Right ventricle myocardium inferior (tissue), 1 donor: Measurements from ENCODE around the gene AVEN. TPM values are rescaled to one million over a fixed set of nuclear protein-coding genes. Genes with fewer than 3 reads are reported as not detected.
A peak's percentile ranks its signal among the peaks of the same experiment; 100 is the strongest.
"Not testable (repeated sequence)": the region's sequence is repeated elsewhere in the genome, so short reads cannot be mapped to it uniquely, and the experiment has no call there.

Experiments used
- ATAC-seq: fragments of 200-7000 bp; cut with Tn5 transposase; one replicate; pipeline ENCODE4 v1.9.1; 2020; ENCODE audit warnings: mild to moderate bottlenecking, moderate library complexity
- DNase-seq: peaks from one replicate; pipeline ENCODE4 v3.0.0; 2021; ENCODE audit errors: missing footprints
- intact Hi-C: fragments of 100-400 bp; cut with DNase I; formaldehyde crosslinking; loops from one replicate; pipeline ENCODE4 v1.11.0; 2022
- long read RNA-seq: library from polyadenylated mRNA; unstranded; transcript quantifications from one replicate; pipeline ENCODE4 v2.0.0, GENCODE V29; 2021
- total RNA-seq: library from RNA; stranded (reverse); fragmentation: NEBNext Ultra II Directional; extraction: Animal tissue kit (Norgen Biotek cat#: 25700); gene quantifications from one replicate; pipeline ENCODE4 v1.2.1, GENCODE V29; 2021
- donor health status: DM: no; HTN: yes; CAD: no; lungs with severe emphysema.

The AVEN gene
- 29.0 TPM for total RNA-seq
- long read RNA-seq, transcript AVEN-201 (6 exons, 1,605 nt), result major isoform, 52 of 53 reads
- long read RNA-seq, partial matches to known transcripts, result 0 of 53 reads
- long read RNA-seq, other reads (novel, unspliced or antisense), result 1 of 53 reads

DNA sequence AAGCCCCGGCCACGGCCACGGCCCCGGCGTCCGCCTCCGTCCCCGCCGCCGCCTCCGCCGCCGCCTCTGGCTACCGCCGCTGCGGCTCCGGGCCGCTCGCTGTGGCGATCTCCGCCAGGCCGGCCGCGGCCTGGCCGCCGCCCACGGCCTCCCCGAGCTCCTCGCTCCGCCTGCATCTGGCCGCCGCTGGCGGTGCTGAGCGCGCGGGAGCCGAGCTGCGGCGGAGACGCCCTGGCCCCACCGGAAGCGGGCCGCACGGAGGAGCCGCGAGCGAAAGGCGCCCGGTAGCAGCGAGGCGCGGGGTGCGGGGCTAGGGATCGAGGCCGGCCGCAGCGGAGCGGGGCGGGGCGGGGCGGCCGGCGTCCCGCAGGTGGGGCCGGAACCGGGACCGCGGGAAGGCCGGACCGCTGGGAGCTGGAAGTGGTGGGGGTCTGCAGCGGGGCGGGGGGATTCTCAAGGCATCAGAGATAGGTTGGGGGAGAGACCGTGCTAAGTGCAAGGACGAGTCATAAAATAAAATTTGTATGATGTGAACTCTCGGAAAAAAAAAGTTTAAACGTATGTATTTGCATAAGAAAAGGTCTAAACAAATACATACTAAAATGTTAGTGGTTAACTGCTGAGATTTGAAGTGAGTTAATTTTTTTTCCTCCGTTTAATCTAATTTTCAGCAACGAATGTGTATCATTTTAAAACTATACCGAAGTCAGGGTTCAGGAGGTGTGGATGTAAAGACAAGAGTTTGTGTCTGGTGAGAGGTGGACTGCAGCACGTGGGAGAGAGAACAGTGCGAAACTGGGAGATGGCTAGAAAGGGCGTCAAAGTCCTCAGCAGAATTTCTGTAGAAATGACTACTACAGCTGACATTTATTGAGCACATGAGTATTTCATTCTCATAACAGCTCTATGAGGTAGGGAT lies at the start of gene AVEN:
TSS of gene AVEN (minus strand) at position 334 of the 919 bp plus-strand sequence. CDS start at position 176, 158 bp downstream.
- ATAC-seq, result peak; percentile 68
- intact Hi-C loops, result no loop called here
- DNase-seq, result peak; percentile 73

DNA sequence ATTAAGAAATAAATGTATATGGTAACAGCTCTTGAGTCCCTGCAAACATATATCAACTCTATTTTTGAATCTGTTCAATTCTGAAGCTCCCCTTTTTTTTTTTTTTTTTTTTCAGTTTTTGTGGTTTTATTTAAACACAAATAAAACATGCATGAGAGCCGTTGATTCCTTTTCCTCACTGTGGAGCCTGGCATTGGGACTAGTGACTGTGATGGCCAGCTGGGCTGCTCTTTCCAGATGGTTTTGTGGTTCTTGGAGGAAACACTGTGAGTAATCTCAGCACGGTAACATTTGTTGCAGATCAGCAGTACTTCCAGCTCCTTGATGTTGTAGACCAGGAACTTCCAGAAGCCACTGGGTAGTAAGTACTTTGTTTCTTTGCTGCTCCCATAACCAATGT lies 46.7 kb upstream of the AVEN start:
- ATAC-seq (no peak), DNase-seq (no peak)
- intact Hi-C loops, result no loop called here

DNA sequence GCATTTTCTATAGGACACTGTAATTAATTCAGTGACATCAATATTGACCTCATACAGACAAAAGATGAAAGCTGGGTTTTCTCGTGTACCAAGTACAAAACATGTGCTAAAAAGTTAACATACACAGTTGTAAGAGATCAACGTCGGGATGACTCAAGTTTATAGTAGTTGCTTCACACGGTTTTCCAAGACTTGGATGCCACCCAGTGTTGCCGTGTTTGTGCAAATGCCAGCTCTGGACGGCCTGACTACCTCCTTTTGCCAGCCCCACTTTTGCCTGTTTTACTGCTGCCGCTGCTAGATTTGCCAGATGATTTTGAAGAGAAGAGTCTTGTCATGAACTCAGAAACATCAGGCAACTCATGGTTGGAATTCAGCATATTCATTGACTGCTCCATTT lies 45.1 kb upstream of the AVEN start:
- DNase-seq, result no peak
- no peak for ATAC-seq
- intact Hi-C loops, result no loop called here

GRCh38 chr15:34079904-34080303 lies 40.9 kb upstream of the AVEN start:
- DNase-seq (no peak), ATAC-seq (no peak)
- intact Hi-C loops, result no loop called here

GRCh38 chr15:34078900-34079299 lies 39.9 kb upstream of the AVEN start:
- DNase-seq (no peak), ATAC-seq (no peak)
- intact Hi-C loops, result no loop called here

DNA sequence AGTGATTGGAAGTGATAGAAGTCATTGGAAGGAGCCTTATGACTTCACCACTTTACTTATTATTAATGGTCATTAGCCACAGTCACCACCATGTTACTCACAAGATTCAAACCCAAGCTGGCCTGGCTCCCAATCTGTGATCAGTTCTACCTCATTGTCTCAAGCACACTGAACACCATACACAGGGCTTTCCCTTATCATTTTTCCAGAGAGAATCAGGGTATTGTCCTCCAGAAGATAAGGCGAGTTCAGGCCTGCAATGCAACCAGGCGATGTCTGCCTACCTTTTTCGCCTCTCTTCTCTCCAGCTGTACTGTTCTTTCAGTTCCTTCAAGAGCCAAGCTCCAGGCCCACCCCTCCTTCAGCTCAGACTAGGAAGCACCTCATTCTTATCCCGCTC lies 37.8 kb upstream of the AVEN start:
- intact Hi-C loops, result no loop called here
- no peak for DNase-seq
- no peak for ATAC-seq

DNA sequence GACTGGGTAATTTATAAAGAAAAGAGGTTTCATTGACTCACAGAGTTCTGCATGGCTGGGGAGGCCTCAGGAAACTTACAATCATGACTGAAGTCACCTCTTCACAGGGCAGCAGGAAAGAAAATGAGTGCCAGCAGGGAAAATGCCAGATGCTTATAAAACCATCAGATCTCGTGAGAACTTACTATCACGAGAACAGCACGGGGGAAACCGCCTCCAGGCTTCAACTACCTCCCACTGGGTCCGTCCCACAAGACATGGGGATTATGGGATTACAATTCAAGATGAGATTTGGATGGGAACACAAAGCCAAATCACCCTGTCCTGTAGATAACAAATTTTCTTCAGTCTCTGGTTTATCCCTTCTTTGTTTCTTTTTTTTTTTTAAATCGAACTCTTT lies 31.0 kb upstream of the AVEN start:
- ATAC-seq, result no peak
- intact Hi-C loops, result no loop called here
- DNase-seq, result no peak

- ATAC-seq, result no peak
- intact Hi-C loops, result loop anchor here (10.0 kb wide), 1 partner anchor 519 kb away; the partner anchor contains the start of gene GOLGA8B
Measured at GRCh38 chr15:34065941-34066340, 26.9 kb upstream of the AVEN start.

GRCh38 chr15:34065261-34065660 lies 26.3 kb upstream of the AVEN start:
- intact Hi-C loops, result loop anchor here (10.0 kb wide), 1 partner anchor 520 kb away; the partner anchor contains the start of gene GOLGA8B

More at GRCh38 chr15:34065941-34066340, 26.9 kb upstream of the AVEN start:
- DNase-seq, result no peak

GRCh38 chr15:34064438-34064837 lies 25.4 kb upstream of the AVEN start:
- ATAC-seq, result no peak
- intact Hi-C loops, result loop anchor here (10.0 kb wide), 1 partner anchor 520 kb away; the partner anchor contains the start of gene GOLGA8B

More at GRCh38 chr15:34065261-34065660, 26.3 kb upstream of the AVEN start:
- DNase-seq, result no peak
- no peak for ATAC-seq

GRCh38 chr15:34059946-34060345 lies 20.9 kb upstream of the AVEN start:
- intact Hi-C loops, result loop anchor here (10.0 kb wide), 1 partner anchor 525 kb away; the partner anchor contains the start of gene GOLGA8B
- DNase-seq, result no peak
- ATAC-seq, result no peak

More at GRCh38 chr15:34064438-34064837, 25.4 kb upstream of the AVEN start:
- no peak for DNase-seq

- intact Hi-C loops, result no loop called here
- no peak for DNase-seq
Measured at GRCh38 chr15:34059476-34059875, 20.5 kb upstream of the AVEN start.

DNA sequence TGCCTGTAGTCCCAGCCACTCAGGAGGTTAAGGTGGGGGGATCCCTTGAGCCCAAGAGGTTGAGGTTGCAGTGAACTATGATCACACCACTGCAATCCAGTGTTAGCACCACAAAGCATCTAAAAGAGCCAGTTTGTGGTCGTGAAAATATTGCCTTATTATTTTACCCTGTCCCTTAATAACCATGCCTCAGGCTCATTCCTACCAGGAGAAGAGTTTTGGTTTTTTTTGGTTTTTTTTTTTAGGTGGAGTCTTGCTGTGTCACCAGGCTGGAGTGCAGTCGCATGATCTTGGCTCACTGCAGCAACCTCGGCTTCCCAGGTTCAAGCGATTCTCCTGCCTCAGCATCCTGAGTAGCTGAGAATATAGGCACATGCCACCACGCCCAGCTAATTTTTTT lies 17.9 kb upstream of the AVEN start:
- intact Hi-C loops, result no loop called here
- no peak for ATAC-seq
- DNase-seq, result no peak

More at GRCh38 chr15:34059476-34059875, 20.5 kb upstream of the AVEN start:
- ATAC-seq, result no peak

DNA sequence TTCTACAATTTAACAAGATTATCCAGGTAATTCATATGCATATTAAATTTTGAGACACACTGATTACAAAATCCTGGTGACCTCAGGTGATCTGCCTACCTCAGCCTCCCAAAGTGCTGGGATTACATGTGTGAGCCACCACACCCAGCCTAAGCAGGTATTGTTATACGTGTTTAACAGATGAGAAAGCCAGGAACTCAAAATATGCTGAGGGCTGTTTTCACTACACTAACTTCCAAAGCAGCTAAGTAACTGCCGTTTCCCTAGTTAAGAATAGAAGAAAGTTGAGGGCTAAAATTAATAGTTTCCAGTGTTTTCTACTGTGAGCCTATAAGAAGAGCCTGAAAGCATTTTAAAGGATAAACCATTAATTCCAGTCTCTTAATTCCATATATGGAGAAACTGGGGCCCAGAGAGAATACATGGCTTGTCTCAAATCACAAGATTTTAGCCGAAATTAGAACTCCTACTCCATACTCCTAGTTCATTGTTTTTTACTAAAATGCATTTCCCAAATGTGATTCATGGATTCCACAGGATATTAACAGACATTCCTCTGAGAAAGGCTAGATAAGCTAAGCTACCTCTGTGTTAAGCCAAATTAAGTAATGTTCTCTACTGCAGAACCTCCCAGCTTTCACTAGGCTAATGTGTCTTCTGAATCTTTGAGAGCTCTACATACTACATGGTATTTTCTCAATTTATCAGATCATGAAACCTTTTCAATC lies 17.0 kb upstream of the AVEN start:
- DNase-seq, result no peak
- intact Hi-C loops, result no loop called here
- ATAC-seq, result no peak

DNA sequence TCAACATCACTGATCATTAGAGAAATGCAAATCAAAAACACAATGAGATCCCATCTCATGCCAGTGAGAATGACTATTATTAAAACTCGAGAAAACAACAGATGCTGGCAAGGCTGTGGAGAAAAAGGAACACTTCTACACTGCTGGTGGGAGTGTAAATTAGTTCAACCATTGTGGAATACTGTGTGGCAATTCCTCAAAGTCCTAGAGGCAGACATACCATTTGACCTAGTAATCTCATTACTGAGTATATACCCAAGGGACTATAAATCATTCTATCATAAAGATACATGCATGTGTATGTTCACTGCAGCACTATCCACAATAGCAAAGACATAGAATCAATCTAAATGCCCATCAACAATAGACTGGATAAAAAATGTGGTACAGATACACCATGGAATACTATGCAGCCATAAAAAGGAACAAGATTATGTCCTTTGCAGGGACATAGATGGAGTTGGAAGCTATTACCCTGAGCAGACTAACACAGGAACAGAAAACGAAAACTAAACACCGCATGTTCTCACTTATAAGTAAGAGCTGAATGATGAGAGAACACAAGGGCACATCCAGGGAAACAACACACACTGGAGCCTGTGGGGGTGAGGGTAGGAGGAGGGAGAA lies 15.2 kb upstream of the AVEN start:
- DNase-seq (no peak), ATAC-seq (no peak)
- intact Hi-C loops, result no loop called here

GRCh38 chr15:34050385-34050784 lies 11.4 kb upstream of the AVEN start:
- ATAC-seq, DNase-seq, intact Hi-C loops: not testable (repeated sequence)

DNA sequence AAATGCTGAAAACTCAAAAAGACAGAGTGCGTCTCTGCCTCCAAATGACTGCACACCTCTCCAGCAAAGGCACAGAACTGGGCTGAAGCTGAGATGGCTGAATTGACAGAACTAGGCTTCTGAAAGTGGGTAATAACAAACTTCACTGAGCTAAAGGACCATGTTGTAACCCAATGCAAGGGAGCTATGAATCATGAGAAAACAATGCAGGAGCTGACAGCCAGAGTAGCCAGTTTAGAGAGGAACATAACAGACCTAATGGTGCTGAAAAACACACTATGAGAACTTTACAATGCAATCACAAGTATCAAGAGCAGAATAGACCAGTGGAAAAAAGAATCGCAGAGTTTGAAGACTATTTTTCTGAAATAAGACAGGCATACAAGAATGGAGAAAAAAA lies 10.1 kb upstream of the AVEN start:
- DNase-seq, result no peak

DNA sequence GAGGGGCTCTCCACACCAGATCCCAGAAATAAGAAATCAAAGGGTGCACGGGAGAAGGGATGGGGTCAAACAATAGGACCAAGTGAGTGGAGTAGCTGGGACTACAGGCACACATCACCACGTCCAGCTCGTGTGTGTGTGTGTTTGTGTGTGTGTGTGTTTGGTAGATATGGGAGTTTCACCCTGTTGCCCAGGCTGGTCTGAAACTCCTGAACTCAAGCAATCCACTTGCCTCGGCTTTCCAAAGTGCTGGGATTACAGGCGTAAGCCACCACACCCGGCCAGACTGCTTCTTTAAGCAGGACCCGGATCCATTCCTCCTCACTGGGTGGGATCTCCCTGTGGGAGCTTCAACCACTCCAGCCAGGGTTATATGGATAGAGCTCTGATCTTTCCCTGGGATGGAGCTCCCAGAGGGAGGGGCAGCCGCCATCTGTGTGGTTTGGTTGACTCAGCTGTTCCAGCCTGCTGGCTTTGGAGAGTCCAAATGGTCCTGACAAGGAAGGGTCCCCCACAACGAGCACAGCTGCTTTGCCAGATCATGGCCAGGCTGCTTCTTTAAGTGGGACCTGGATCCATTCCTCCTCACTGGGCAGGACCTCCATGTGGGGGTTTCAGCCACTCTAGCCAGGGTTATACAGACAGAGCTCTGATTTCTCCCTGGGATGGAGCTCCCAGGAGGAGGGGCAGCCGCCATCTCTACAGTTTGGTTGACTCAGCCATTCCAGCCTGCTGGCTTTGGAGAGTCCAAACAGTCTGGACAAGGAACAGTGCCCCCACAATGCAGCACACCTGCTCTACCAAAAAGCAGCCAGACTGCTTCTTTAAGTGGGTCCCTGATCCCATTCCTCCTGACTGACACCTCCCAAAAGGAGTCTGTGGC lies 9.1 kb upstream of the AVEN start:
- no peak for ATAC-seq
- intact Hi-C loops, result no loop called here

More for the DNA sequence above, 10.1 kb upstream of the AVEN start:
- no peak for ATAC-seq
- intact Hi-C loops, result no loop called here

More for the DNA sequence above, 9.1 kb upstream of the AVEN start:
- DNase-seq, result no peak
